DMS53 treated with DMSO at 0.1 percent for 48 hours (cell line): ENCODE measurements around the gene SMIM23.

Experiments
- DNase-seq: peaks from one replicate; lab custom pipeline; 2025; ENCODE audit not compliant: unreplicated experiment; lab: John Stamatoyannopoulos, UW

SMIM23 gene

DNA sequence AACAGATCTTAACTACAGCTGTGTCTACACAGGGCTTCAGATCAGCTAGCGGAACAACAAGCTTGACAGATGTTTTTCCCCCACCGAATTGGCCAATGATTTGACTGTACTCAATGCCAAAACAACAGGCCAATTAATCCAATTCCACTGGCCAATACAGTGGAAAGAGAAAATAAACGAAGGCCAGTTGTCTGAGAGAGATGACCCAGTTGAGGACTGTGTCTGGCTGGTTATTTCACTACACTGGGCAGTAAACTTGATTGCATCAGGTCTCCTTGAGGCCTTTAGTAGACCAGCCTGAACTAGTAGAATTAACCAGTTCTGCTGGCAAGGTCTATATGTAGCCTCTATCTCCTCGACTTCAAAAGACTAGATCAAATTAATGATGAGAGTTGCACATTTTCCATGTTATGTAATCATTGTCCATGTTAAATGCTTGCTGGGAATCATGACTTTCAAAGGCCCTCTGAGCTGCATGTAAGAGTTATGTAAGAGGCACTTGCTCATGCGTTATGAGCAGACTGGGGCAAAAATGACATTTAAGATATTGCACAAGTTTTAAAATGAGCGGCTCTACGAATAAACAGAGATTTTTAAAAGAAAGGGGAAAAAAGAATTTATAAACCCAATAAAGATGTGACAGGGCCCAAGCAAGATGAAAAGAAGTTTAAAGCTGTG is 28.3 kb downstream of the SMIM23 start:
- DNase-seq, result no peak

GRCh38 chr5:171816666-171817065 is 31.0 kb downstream of the SMIM23 start:
- peak; percentile 19 for DNase-seq

DNA sequence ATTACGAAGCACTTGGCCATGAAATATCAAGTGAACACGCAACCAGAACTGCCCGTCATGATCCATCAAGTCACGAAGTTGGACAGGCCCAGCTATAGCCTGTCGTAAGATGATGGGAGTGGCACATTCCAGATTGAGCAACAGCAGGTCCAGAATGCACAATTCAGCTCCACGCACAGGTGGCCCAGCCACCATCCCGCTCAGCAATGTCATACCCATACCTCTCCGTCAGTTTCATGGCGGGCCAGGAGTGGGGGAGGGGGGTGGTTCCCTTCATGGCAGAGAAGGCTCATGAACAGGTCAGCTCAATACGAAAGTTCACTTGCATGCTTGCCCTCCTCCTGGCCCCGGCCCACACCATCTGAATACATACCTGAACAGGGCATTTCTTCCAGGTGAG is 34.9 kb downstream of the SMIM23 start:
- no peak for DNase-seq

- no peak for DNase-seq
Measured at GRCh38 chr5:171821286-171821685, 35.7 kb downstream of the SMIM23 start.

- DNase-seq, result peak; percentile 36
Measured at GRCh38 chr5:171823269-171823668, 37.7 kb downstream of the SMIM23 start.

GRCh38 chr5:171825051-171825450 is 39.4 kb downstream of the SMIM23 start:
- no peak for DNase-seq

GRCh38 chr5:171826132-171826531 is 40.5 kb downstream of the SMIM23 start:
- no peak for DNase-seq

DNA sequence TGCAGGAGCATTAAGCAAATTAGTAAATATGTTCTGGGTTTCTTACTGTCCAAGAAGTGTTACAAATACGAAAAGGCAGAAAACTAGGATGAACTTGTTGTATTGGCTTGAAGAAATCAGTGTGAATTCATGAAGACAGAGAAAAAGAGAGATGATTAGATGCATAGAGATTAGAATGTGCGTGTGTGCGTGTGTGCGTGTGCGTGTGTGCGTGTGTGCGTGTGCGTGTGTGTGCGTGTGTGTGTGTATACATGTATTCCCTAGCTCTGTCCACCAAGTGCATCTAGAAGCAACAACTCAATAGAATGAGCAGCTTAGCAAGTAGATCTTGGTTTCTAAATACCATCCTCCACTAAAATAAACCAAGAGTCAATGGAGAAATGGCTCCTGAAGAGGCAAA is 41.5 kb downstream of the SMIM23 start:
- DNase-seq, result no peak

DNA sequence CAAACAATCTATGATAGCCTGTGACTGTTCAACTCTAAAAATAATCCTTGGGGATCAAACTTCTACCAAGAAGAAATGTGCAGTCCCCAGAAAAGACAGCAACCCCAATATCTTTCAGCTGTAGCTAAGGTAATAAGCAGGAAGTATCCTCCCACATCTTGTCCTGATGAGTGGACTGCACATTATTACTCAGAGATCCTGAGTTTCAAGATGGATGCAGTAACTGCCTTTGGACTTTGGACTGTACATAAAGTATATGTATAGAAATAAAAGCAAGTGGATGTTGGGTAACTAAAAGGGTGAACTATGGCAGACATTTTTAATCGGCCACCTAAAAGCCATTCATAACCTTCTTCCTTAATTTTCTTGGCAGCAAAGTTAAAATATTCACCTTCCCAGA is 45.1 kb downstream of the SMIM23 start:
- DNase-seq, result peak; percentile 53

DNA sequence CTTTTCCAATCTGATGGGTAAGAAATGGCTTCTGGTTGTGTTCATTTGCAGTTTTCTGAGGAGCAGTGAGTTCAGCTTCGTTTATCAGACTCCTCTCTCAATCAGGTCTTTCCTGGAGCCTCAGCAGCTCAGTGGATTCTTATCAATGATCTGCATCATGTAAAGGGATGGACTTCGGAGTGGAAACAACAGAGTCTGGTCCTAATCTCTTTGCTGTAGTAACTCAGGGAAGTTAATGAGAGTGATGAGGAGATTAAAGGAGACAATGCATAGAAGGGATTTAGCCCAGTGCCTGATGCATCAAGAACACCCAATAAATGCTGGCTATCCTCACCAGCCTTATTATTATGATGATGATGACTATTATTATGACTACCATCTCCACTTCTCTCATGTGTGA is 47.2 kb downstream of the SMIM23 start:
- DNase-seq, result no peak

DNA sequence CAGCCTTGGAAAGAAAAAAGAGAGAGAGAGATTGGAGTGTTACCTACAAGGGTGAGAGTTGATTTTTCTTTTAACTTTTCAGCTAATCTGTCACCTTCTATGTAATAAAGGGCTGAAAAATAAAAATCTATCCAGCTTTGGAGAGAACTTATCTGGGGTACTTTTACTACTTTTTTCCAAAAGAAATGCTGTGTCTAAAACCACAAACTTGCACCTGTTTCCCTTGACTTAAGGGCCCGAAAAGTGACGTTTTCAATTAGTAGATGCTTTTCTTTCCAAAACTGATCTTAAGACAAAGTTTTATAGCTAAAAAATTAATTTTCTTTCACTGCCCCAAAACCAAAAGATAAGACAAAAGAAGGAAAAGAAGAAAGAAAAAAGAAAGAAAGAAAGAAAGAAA is 48.8 kb downstream of the SMIM23 start:
- no peak for DNase-seq

- peak; percentile 12 for DNase-seq
Measured at GRCh38 chr5:171835066-171835465, 49.4 kb downstream of the SMIM23 start.

DNA sequence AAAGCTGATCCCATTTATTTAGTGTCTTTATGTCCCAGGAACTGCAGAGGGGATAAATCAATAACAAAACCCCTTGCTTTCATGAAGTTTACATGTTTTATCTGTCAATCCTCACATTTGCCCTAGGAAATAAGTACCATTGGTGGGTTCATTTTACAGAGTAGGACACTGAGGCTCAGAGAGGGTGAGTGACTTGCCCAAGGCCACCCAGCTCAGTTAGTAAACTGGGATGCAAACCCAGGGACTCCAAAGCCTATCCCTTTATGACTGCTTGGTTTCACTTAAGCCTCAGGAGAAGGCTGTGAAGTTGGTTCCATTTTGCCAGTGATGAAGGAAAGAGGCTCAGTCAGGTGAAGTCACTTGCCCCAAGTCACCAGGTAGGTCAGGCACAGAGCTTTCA is 51.9 kb downstream of the SMIM23 start:
- no peak for DNase-seq

DNA sequence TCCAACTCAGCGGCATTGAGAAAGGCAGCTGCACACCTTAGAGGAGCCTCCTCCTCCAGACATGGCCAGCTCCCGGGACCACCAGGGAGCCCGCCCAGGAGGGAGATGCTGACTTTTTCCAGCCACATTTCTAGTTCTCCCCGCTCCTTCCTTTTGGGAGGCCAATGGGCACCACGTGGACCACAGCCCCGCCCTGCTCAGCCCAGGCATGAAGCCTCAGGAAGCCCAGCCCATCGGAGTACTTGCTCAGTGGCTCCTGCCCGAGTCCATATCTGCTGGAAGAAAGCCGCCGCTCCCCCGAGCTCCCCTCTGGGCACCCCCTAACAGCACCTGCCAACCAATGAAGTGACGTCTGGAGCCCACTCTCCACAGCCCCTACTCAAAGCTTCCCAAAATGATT is 52.4 kb downstream of the SMIM23 start:
- DNase-seq, result no peak

DNA sequence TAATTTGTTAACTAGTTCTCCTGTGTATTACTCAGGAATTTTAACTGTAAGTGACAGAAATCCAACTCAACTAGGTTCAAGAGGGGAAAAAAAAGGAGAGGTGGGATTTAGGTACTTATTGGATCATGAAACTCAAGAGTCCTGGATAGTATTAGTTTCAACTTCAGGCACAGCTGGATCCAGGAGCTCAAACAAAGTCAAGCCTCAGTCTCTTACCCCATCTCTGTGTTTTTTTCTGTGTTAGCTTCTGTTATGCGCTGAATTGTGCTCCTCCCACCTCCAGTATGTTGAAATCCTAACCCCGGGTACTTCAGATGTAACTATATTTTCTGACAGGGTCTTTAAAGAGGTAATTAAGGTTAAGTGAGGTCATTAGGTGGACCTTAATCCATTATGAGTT is 53.5 kb downstream of the SMIM23 start:
- DNase-seq, result no peak

GRCh38 chr5:171840066-171840465 is 54.4 kb downstream of the SMIM23 start:
- peak; percentile 64 for DNase-seq
